ENCODE measurements around the gene TFPT. TPM values are rescaled to one million over a fixed set of nuclear protein-coding genes. Genes with fewer than 3 reads are reported as not detected.
"Not testable (repeated sequence)": the region's sequence is repeated elsewhere in the genome, so short reads cannot be mapped to it uniquely, and the experiment has no call there.

Gene TFPT
- total RNA-seq, 6 donors from 2014 or later: 10.5 to 51.3 (median 26.2) TPM

DNA sequence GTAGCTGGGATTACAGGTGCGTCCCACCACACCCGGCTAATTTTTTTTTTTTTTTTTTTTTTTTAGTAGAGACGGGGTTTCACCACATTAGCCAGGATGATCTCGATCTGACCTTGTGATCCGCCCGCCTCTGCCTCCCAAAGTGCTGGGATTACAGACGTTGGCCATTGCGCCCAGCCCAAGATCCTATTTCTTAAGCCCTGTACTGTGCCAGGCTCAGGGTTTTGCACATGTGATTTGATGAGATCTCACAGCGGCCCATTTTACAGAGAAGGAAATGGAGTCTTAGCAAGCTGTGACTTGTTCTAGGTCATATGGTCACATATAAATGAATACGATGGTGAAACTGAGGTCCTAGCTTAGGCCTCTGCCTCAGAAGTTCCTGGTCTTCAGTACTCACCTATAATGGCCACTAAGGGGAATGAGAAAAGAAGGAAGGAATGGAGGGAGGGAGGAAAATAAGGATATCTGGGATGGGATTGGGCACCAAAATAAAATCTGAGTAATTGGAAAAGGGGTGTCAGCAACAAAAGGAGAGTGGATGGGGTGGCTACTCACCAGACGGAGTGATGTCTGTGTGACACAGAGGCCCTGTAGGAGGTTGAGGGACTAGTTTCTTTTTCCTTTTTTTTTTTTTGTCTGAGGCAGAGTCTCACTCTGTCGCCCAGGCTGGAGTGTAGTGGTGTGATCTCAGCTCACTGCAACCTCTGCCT lies 16.1 kb downstream of the TFPT start:
- whole genome bisulfite sequencing, 2 donors: 81 to 87% methylated on average over 8 to 12 of the region's 12 CpGs
- H3K36me3 ChIP-seq: no peaks in the 10 kb centered on the region
- H3K4me1 ChIP-seq: peaks cover 19 to 36% (median 21%) of the 10 kb centered on the region in 4 donors
- peak overlapping the region in 1 of 4 donors; percentile 77 for H3K27ac ChIP-seq
- DNase-seq (no peak), ATAC-seq (ENCODE audit: low FRiP score in 2 of 2) (no peak)
- peak overlapping the region in 1 of 4 donors; percentile 39 for H3K4me3 ChIP-seq
- no peak for TF ChIP-seq EP300 (IDR thresholded peaks at IDR 0.05)
- no peak for TF ChIP-seq POLR2AphosphoS5 (IDR thresholded peaks at IDR 0.05)
- no peak for TF ChIP-seq POLR2A (IDR thresholded peaks at IDR 0.05)
- TF ChIP-seq, protein P1, sequence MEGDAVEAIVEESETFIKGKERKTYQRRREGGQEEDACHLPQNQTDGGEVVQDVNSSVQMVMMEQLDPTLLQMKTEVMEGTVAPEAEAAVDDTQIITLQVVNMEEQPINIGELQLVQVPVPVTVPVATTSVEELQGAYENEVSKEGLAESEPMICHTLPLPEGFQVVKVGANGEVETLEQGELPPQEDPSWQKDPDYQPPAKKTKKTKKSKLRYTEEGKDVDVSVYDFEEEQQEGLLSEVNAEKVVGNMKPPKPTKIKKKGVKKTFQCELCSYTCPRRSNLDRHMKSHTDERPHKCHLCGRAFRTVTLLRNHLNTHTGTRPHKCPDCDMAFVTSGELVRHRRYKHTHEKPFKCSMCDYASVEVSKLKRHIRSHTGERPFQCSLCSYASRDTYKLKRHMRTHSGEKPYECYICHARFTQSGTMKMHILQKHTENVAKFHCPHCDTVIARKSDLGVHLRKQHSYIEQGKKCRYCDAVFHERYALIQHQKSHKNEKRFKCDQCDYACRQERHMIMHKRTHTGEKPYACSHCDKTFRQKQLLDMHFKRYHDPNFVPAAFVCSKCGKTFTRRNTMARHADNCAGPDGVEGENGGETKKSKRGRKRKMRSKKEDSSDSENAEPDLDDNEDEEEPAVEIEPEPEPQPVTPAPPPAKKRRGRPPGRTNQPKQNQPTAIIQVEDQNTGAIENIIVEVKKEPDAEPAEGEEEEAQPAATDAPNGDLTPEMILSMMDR (IDR thresholded peaks at IDR 0.05): no peak
- H3K9me3 ChIP-seq: no peaks in the 10 kb centered on the region
- H3K27me3 ChIP-seq: peaks cover 0 to 8% (median 3%) of the 10 kb centered on the region in 4 donors

DNA sequence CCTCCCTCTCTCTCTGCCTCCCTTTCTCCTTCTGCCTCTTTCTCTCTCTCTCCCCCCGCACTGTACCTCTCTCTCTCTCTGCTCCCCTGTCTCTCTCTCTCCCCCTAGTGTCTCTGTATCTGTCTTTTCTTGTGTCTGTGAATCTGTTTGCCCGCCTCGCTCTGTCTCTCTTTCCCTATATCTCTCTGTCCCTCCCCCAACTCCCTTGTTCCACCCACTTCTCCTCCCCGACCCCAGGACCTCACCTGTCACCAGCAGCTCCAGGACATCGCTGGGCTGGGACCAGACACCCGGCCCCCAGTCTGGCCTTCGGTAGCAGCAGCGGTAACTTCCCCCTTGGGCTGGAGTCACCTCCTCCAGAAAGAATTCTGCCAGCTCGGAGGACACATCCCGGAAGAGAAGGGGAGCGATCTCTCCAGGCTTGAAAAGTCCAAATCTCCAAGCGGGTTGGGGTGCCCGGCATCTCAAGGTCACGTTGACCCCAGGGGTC lies 18.8 kb downstream of the TFPT start:
- peak overlapping the region in 3 of 4 donors; percentile 42 to 67 (median 65) for H3K27ac ChIP-seq
- H3K4me1 ChIP-seq: peaks cover 6 to 16% (median 9%) of the 10 kb centered on the region in 4 donors
- peak overlapping the region in 3 of 4 donors; percentile 4 to 34 (median 18) for H3K4me3 ChIP-seq
- ATAC-seq (ENCODE audit: low FRiP score in 2 of 2): peak in 1 of 2 donors; percentile 59
- no peak for TF ChIP-seq POLR2AphosphoS5 (IDR thresholded peaks at IDR 0.05)
- no peak for TF ChIP-seq EP300 (IDR thresholded peaks at IDR 0.05)
- TF ChIP-seq, protein P1 (IDR thresholded peaks at IDR 0.05): no peak
- TF ChIP-seq POLR2A (IDR thresholded peaks at IDR 0.05): no peak
- H3K27me3 ChIP-seq: peaks cover 0 to 8% (median 3%) of the 10 kb centered on the region in 4 donors
- WGBS, 2 donors: 6 to 11% methylated on average over 8 of the region's 14 CpGs
- DNase-seq: peak in 1 of 2 donors; percentile 55
- H3K36me3 ChIP-seq: no peaks in the 10 kb centered on the region
- H3K9me3 ChIP-seq: no peaks in the 10 kb centered on the region

DNA sequence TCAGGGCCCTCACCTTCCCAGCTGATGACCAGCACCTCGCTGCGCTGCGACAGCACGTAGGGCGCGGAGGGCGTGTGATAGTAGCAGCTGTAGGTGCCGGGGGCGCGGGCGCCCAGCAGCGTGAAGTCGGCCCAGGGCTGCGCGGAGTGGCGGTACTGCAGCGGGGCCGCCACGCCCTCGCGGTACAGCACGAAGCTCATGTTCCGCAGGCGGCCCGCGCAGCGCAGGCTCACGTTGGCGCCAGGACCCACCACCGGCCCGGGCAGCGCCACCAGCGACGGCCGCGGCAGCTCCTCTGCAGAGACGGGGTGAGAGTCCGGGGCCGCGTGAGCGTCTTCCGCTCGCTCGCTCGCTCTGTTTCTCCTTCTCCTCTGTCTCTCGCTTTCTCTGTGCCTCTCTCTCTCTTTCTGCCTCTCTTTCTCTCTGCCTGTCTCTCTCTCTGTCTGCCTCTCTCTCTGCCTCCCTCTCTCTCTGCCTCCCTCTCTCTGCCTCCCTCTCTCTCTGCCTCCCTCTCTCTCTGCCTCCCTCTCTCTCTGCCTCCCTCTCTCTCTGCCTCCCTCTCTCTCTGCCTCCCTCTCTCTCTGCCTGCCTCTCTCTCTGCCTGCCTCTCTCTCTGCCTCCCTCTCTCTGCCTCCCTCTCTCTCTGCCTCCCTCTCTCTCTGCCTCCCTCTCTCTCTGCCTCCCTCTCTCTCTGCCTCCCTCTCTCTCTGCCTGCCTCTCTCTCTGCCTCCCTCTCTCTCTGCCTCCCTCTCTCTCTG lies 19.4 kb downstream of the TFPT start:
- ATAC-seq (ENCODE audit: low FRiP score in 2 of 2) (peak; percentile 71 to 90), DNase-seq (peak; percentile 52 to 91)

DNA sequence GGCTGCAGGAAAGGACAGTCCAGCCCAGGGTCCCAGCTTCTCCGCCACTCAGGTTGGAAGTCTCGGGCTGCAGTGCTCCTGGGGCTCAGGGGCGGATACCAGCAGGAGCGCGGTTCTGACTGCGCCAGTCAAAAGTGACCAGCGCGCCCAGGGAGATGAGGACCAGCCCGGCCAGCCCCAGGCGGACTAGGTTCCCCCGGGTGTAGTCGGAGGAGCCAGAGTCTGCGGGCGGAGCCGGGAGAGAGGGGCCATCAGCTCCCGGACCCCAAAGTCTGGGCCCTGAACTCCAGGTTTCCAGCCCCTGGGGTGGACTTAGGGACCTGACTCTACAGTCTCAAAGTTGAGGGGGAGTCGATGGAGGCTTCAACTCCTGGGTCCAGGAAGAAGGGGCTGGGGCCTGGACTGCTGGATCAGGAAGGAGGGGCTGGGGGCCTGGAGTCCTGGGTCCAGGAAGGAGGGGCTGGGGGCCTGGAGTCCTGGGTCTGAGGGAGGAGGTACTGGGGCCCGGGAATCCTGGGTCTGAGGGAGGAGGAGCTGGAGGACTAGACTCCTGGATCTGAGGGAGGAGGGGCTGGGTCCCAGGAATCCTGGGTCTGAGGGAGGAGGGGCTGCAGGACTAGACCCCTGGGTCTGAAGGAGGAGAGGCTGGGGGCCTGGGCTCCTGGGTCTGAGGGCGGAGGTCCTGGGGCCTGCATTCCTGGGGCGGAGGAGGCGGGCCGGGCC lies 20.2 kb downstream of the TFPT start:
- Histone ChIP-seq H3K27ac (peak overlapping the region in 1 of 4 donors; percentile 65), H3K4me1 (peaks cover 6 to 16% (median 9%) of the 10 kb centered on the region in 4 donors), H3K27me3 (peaks cover 0 to 8% (median 3%) of the 10 kb centered on the region in 4 donors), H3K4me3 (peak overlapping the region in 3 of 4 donors; percentile 22 to 45 (median 33)), H3K9me3 (no peaks in the 10 kb centered on the region), H3K36me3 (no peaks in the 10 kb centered on the region)
- peak in 1 of 2 donors; percentile 59 for DNase-seq
- no peak for TF ChIP-seq POLR2A (IDR thresholded peaks at IDR 0.05)
- TF ChIP-seq EP300 (IDR thresholded peaks at IDR 0.05): no peak
- TF ChIP-seq, protein P1 (IDR thresholded peaks at IDR 0.05): no peak
- no peak for TF ChIP-seq POLR2AphosphoS5 (IDR thresholded peaks at IDR 0.05)
- WGBS, 2 donors: 73 to 81% methylated on average over 10 to 22 of the region's 22 CpGs
- no peak for ATAC-seq (ENCODE audit: low FRiP score in 2 of 2)

More for the DNA sequence above, 19.4 kb downstream of the TFPT start:
- H3K4me1 ChIP-seq: peaks cover 6 to 16% (median 9%) of the 10 kb centered on the region in 4 donors
- H3K9me3 ChIP-seq, H3K27me3 ChIP-seq, H3K36me3 ChIP-seq: not testable (repeated sequence)
- peak overlapping the region in 3 of 4 donors; percentile 22 to 45 (median 33) for H3K4me3 ChIP-seq
- peak overlapping the region in 2 of 4 donors; percentile 65 to 67 for H3K27ac ChIP-seq
- 1 to 5% methylated on average over 22 to 23 of the region's 46 CpGs for WGBS, 2 donors
- TF ChIP-seq, protein P1 (IDR thresholded peaks at IDR 0.05): peak in 1 of 6 experiments; percentile 36

Measured in upper lobe of left lung (tissue), 6 donors.